Measurements from ENCODE around the gene FRMD1. TPM values are rescaled to one million over a fixed set of nuclear protein-coding genes. Genes with fewer than 3 reads are reported as not detected.

The FRMD1 gene
- total and polyA plus RNA-seq, 2 donors (not counting 3 experiments of a cell fraction or from before 2014, with no cell fraction given): not detected

DNA sequence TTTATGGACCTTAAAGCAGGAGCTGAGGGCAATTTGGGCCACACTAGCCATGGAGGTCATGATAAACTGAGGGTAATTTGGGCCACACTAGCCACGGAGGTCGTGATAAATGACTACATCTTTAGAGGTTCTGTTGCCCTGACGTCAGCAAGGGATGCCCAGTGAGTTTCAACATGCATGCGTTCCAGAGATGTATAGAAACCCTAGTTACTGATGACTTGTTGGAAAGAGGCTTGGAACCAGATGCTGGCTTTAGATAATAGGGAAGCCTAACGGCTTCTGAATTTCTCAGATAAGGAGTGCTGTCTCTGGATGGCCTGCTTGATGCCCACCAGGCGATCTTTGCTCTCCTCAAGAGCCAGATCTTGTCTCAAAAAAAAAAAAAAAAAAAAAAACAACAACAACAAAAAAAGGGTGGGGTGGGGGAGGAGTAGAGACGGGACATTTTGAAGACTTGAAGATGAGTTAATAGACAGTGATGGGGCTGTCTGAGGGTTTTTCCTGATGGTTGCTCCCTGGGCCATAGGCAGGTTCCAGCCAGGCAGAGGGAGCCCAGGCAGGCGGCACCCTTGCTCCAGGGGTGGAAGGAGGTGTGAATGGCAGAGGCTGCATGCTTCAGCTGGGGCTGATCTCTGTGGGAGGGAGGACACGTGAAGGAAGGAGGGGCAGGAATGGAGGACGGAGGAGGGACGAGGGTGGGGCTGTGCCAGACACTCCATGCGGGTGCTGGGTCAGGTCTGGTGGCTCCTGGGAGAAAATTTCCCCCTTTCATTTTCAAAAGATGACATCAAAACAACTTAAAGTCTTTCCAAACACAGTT lies 27.0 kb upstream of the FRMD1 start:
- H3K4me2 ChIP-seq (ENCODE audit: insufficient read depth, low read length): no peak overlapping the region
- no peak overlapping the region for H3K9ac ChIP-seq (replicated peaks; ENCODE audit: extremely low read depth, insufficient read depth, low read length)
- no peaks in the 10 kb centered on the region for H3K4me1 ChIP-seq (ENCODE audit: control insufficient read depth, extremely low read depth, insufficient read depth, low read length)
- no peaks in the 10 kb centered on the region for H3K79me2 ChIP-seq (ENCODE audit: control insufficient read depth, insufficient read depth, low read length)
- no TSS peak for BruUV-seq (replicated peaks)
- H3K9me3 ChIP-seq (replicated peaks; ENCODE audit: control insufficient read depth, insufficient read depth, low read length): no peaks in the 10 kb centered on the region
- POLR2A ChIA-PET: no interaction called here
- FAIRE-seq (no peak), DNase-seq (ENCODE audit: low read depth, low spot score) (no peak)
- intact Hi-C loops (cut with micrococcal nuclease): no loop called here
- dilution Hi-C loops (cut with MboI; ENCODE audit: extremely low pct_ligation_motif_present, low sequenced_read_pairs): no loop called here
- no peak for TF ChIP-seq POLR2AphosphoS5 (IDR thresholded peaks at IDR 0.05; ENCODE audit: insufficient read depth, low read depth, low read length)
- H4K20me1 ChIP-seq (replicated peaks; ENCODE audit: control insufficient read depth, extremely low read depth, insufficient read depth, low read length): no peaks in the 10 kb centered on the region
- no peak overlapping the region for H3K27ac ChIP-seq (ENCODE audit: insufficient read depth, low read depth, low read length)
- no peak overlapping the region for H3K4me3 ChIP-seq (replicated peaks in 1 of 3; ENCODE audit: insufficient read depth in 1 of 3, low read depth in 1 of 3, low read length in 3 of 3)
- H2AFZ ChIP-seq (ENCODE audit: low read depth, low read length): no peak overlapping the region
- H3K27me3 ChIP-seq (ENCODE audit: control insufficient read depth in 2 of 2, insufficient read depth in 2 of 2, low read length in 2 of 2): peaks cover 0 to 11% of the 10 kb centered on the region in 2 experiments
- no peaks in the 10 kb centered on the region for H3K36me3 ChIP-seq (ENCODE audit: control insufficient read depth in 2 of 2, extremely low read depth in 1 of 2, insufficient read depth in 2 of 2, low read length in 2 of 2)
- CTCF ChIA-PET: no interaction called here
- H3K9me1 ChIP-seq (replicated peaks; ENCODE audit: control insufficient read depth, extremely low read depth, insufficient read depth, low read length): no peaks in the 10 kb centered on the region

DNA sequence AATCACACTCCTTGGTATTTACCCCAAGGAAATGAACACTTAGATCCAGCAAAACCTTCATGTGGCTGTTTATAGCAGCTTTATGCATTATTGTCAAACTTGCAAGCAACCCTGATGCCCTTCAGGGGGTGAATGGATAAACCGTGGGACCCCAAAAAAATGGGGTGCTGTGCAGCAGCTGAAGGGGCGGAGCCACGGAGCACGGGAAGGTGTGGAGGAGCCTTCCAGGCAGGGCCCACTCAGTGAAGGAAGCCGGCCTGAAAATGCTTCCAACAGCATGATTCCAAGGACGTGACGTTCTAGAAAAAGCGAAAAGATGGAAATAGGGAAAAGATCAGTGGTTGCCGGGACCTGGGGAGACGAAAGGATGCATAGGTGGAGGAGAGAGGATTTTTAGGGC lies 25.6 kb upstream of the FRMD1 start:
- no peaks in the 10 kb centered on the region for H4K20me1 ChIP-seq (replicated peaks; ENCODE audit: control insufficient read depth, extremely low read depth, insufficient read depth, low read length)
- no TSS peak for BruUV-seq (replicated peaks)
- TF ChIP-seq EZH2 (IDR thresholded peaks at IDR 0.05; ENCODE audit: borderline replicate concordance, low read depth, low read length, severe bottlenecking): no peak
- TF ChIP-seq, protein P1, sequence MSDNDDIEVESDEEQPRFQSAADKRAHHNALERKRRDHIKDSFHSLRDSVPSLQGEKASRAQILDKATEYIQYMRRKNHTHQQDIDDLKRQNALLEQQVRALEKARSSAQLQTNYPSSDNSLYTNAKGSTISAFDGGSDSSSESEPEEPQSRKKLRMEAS (IDR thresholded peaks at IDR 0.05; ENCODE audit: insufficient read depth, insufficient read length): no peak
- TF ChIP-seq GATA2 (IDR thresholded peaks at IDR 0.05; ENCODE audit: insufficient read depth, insufficient read length, low read depth, low read length): no peak
- TF ChIP-seq POLR2AphosphoS5 (IDR thresholded peaks at IDR 0.05; ENCODE audit: insufficient read depth, low read depth, low read length): no peak
- no peak for TF ChIP-seq FOS (IDR thresholded peaks at IDR 0.05; ENCODE audit: borderline replicate concordance, insufficient read depth, low read length)
- TF ChIP-seq, protein P2, sequence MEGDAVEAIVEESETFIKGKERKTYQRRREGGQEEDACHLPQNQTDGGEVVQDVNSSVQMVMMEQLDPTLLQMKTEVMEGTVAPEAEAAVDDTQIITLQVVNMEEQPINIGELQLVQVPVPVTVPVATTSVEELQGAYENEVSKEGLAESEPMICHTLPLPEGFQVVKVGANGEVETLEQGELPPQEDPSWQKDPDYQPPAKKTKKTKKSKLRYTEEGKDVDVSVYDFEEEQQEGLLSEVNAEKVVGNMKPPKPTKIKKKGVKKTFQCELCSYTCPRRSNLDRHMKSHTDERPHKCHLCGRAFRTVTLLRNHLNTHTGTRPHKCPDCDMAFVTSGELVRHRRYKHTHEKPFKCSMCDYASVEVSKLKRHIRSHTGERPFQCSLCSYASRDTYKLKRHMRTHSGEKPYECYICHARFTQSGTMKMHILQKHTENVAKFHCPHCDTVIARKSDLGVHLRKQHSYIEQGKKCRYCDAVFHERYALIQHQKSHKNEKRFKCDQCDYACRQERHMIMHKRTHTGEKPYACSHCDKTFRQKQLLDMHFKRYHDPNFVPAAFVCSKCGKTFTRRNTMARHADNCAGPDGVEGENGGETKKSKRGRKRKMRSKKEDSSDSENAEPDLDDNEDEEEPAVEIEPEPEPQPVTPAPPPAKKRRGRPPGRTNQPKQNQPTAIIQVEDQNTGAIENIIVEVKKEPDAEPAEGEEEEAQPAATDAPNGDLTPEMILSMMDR (IDR thresholded peaks at IDR 0.05; ENCODE audit: extremely low read depth in 1 of 2, insufficient read depth in 1 of 2, low read depth in 1 of 2, low read length in 2 of 2): no peak
- TF ChIP-seq MYC (IDR thresholded peaks at IDR 0.05; ENCODE audit: low read depth, low read length): no peak
- TF ChIP-seq JUN (IDR thresholded peaks at IDR 0.05; ENCODE audit: borderline replicate concordance, insufficient read depth, insufficient read length, low read depth): no peak
- TF ChIP-seq POLR2A (IDR thresholded peaks at IDR 0.05; ENCODE audit: low read depth, low read length): no peak
- H2AFZ ChIP-seq (ENCODE audit: low read depth, low read length): no peak overlapping the region
- H3K27ac ChIP-seq (ENCODE audit: insufficient read depth, low read depth, low read length): no peak overlapping the region
- H3K9ac ChIP-seq (replicated peaks; ENCODE audit: extremely low read depth, insufficient read depth, low read length): no peak overlapping the region
- intact Hi-C loops (cut with micrococcal nuclease): no loop called here
- H3K9me3 ChIP-seq (replicated peaks; ENCODE audit: control insufficient read depth, insufficient read depth, low read length): no peaks in the 10 kb centered on the region
- dilution Hi-C loops (cut with MboI; ENCODE audit: extremely low pct_ligation_motif_present, low sequenced_read_pairs): no loop called here
- no peaks in the 10 kb centered on the region for H3K4me1 ChIP-seq (ENCODE audit: control insufficient read depth, extremely low read depth, insufficient read depth, low read length)
- H3K36me3 ChIP-seq (ENCODE audit: control insufficient read depth in 2 of 2, extremely low read depth in 1 of 2, insufficient read depth in 2 of 2, low read length in 2 of 2): no peaks in the 10 kb centered on the region
- no peak overlapping the region for H3K4me3 ChIP-seq (replicated peaks in 1 of 3; ENCODE audit: insufficient read depth in 1 of 3, low read depth in 1 of 3, low read length in 3 of 3)
- H3K27me3 ChIP-seq (ENCODE audit: control insufficient read depth in 2 of 2, insufficient read depth in 2 of 2, low read length in 2 of 2): peaks cover 0 to 15% of the 10 kb centered on the region in 2 experiments
- H3K9me1 ChIP-seq (replicated peaks; ENCODE audit: control insufficient read depth, extremely low read depth, insufficient read depth, low read length): no peaks in the 10 kb centered on the region
- H3K4me2 ChIP-seq (ENCODE audit: insufficient read depth, low read length): no peak overlapping the region
- DNase-seq (ENCODE audit: low read depth, low spot score) (no peak), FAIRE-seq (no peak)
- POLR2A ChIA-PET: no interaction called here
- CTCF ChIA-PET: no interaction called here
- no peaks in the 10 kb centered on the region for H3K79me2 ChIP-seq (ENCODE audit: control insufficient read depth, insufficient read depth, low read length)
